Endodermal cell (in vitro differentiated cells): ENCODE results near the gene SDK2. TPM values are rescaled to one million over a fixed set of nuclear protein-coding genes. Genes with fewer than 3 reads are reported as not detected.

ENCODE experiments used
- DNase-seq: peaks from one replicate; pipeline ENCODE4 v3.0.0-alpha.2; 2017
- H3K27ac ChIP-seq: 2 replicates; pipeline ENCODE4 v1.5.1; 2013; ENCODE audit warnings: mild to moderate bottlenecking, low read depth, low read length, moderate library complexity
- H3K27me3 ChIP-seq: 2 replicates; pipeline ENCODE4 v1.6.1; 2013; ENCODE audit warnings: mild to moderate bottlenecking, low read length, moderate library complexity; ENCODE audit not compliant: insufficient read depth, control insufficient read depth, poor library complexity, severe bottlenecking
- H3K36me3 ChIP-seq: 2 replicates; pipeline ENCODE4 v1.7.0; 2013; ENCODE audit warnings: mild to moderate bottlenecking, low read length, moderate library complexity; ENCODE audit not compliant: control insufficient read depth, insufficient read depth
- H3K4me1 ChIP-seq: one replicate; pipeline ENCODE4 v1.7.0; 2013; ENCODE audit warnings: low read length; ENCODE audit not compliant: control insufficient read depth, insufficient read depth
- H3K4me3 ChIP-seq: 2 replicates; pipeline ENCODE4 v1.5.1; 2013; ENCODE audit warnings: mild to moderate bottlenecking, low read length, moderate library complexity
- H3K9ac ChIP-seq: 2 replicates; pipeline ENCODE4 v1.6.1; 2013; ENCODE audit warnings: mild to moderate bottlenecking, low read length, moderate library complexity; ENCODE audit not compliant: poor library complexity, severe bottlenecking; ENCODE audit errors: extremely low read depth
- H3K9me3 ChIP-seq: 2 replicates; pipeline ENCODE4 v1.6.1; 2013; ENCODE audit warnings: mild to moderate bottlenecking, low read length, moderate library complexity; ENCODE audit not compliant: control insufficient read depth
- H3K27ac Mint-ChIP-seq: 2 replicates; pipeline ENCODE4 v1.8.0; 2020; ENCODE audit warnings: mixed read lengths
- H3K27me3 Mint-ChIP-seq: 2 replicates; pipeline ENCODE4 v1.8.0; 2021; ENCODE audit warnings: mild to moderate bottlenecking, mixed read lengths; ENCODE audit not compliant: insufficient read depth
- H3K36me3 Mint-ChIP-seq: 2 replicates; pipeline ENCODE4 v1.8.0; 2020; ENCODE audit warnings: low read depth, mixed read lengths
- H3K4me1 Mint-ChIP-seq: 2 replicates; pipeline ENCODE4 v1.8.0; 2020; ENCODE audit warnings: mixed read lengths
- H3K4me3 Mint-ChIP-seq: 2 replicates; pipeline ENCODE4 v1.8.0; 2020; ENCODE audit warnings: mild to moderate bottlenecking, moderate library complexity, mixed read lengths
- H3K9me3 Mint-ChIP-seq: 2 replicates; pipeline ENCODE4 v1.8.0; 2020; ENCODE audit warnings: mild to moderate bottlenecking, mixed read lengths
- CTCF ChIP-seq: fragments of 200-600 bp; sonication (generic); conservative IDR thresholded peaks from 2 replicates; pipeline ENCODE4 v1.5.0; 2021; ENCODE audit warnings: antibody characterized with exemption, mild to moderate bottlenecking
- WGBS, 2 experiments: methylation state at CpG; one replicate each; pipeline versions ENCODE4 v1.1.5 to v1.1.7; 2013; ENCODE audit warnings: missing lambda C conversion rate in 2 of 2, mixed read lengths in 1 of 2; ENCODE audit not compliant: insufficient coverage in 1 of 2, insufficient read length in 1 of 2; 5-methylcytosine and 5-hydroxymethylcytosine counted together
- total RNA-seq, 2 donors: library from RNA; stranded (reverse); fragmentation: NEBNext Ultra II Directional in 1 of 2; extraction: Animal tissue kit (Norgen Biotek cat#: 25700) in 1 of 2; gene quantifications; 2 replicates in 1 of 2; 3 replicates in 1 of 2; pipeline ENCODE4 v1.2.1, GENCODE V29; 2021

The SDK2 gene
- total RNA-seq, 2 donors from 2014 or later: 5.9 to 7.0 TPM

DNA sequence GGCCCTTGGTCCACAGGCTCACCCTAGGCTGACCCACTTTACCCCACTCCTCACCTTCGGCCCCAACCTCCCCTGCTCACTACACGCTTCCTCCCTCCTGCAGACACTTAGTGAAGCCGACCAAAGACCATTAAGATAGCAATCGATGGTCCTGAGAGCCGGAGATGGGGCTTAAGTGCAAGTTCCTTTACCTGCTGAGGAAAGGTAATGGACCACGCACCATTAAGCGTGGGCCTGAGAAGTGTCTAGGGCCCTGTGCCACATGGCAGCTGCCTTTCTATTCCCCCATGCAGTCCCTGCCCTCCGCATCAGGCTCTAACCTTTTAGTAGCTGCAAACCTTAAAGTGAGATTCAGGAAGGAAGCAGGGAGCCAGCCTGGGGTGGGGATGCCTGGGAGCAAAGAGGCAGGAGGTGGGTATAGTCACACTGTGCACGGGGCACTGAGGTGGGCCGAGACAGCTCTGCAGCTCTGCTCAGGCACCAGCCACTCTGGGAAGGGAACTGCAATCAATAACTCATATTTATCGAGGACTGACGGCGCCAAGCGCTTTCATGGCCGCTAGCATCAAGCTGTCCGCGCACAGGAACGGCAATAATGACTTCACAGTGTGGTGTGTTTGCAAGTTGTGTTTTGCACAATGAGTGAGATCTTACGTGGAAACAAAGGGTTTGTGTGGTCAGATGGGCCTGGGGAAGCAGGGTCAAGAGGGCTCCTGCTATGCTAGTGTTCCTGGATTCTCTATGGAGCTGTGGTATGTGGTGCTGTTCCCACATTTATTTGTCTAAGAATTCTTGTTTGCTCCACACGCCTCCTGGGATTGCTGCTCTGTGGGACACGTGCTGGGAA lies 247.6 kb downstream of the SDK2 start:
- Histone ChIP-seq H3K9me3 (no peaks in the 10 kb centered on the region), H3K36me3 (no peaks in the 10 kb centered on the region), H3K27ac (peak overlapping the region; percentile 72), H3K9ac (no peak overlapping the region), H3K27me3 (no peaks in the 10 kb centered on the region), H3K4me3 (no peak overlapping the region), H3K4me1 (no peaks in the 10 kb centered on the region)
- no peaks in the 10 kb centered on the region for H3K36me3 Mint-ChIP-seq
- H3K4me3 Mint-ChIP-seq: no peak overlapping the region
- peak overlapping the region; percentile 32 for H3K27ac Mint-ChIP-seq
- TF ChIP-seq CTCF: no peak
- no peaks in the 10 kb centered on the region for H3K9me3 Mint-ChIP-seq
- no peaks in the 10 kb centered on the region for H3K4me1 Mint-ChIP-seq
- WGBS, 2 experiments: 85 to 86% methylated on average over 18 to 21 of the region's 21 CpGs
- H3K27me3 Mint-ChIP-seq: no peaks in the 10 kb centered on the region
- no peak for DNase-seq

- Mint-ChIP-seq H3K9me3 (no peaks in the 10 kb centered on the region), H3K27ac (peak overlapping the region; percentile 30), H3K4me3 (no peak overlapping the region), H3K4me1 (no peaks in the 10 kb centered on the region), H3K36me3 (no peaks in the 10 kb centered on the region), H3K27me3 (no peaks in the 10 kb centered on the region)
- no peaks in the 10 kb centered on the region for H3K36me3 ChIP-seq
- H3K27ac ChIP-seq: no peak overlapping the region
- H3K4me3 ChIP-seq: no peak overlapping the region
- H3K27me3 ChIP-seq: no peaks in the 10 kb centered on the region
- DNase-seq: no peak
- H3K9me3 ChIP-seq: no peaks in the 10 kb centered on the region
- H3K4me1 ChIP-seq: no peaks in the 10 kb centered on the region
- 89% methylated on average over 12 to 25 of the region's 25 CpGs for WGBS, 2 experiments
- no peak for TF ChIP-seq CTCF
- H3K9ac ChIP-seq: no peak overlapping the region
Observed at GRCh38 chr17:73394512-73395450, 249.5 kb downstream of the SDK2 start.

DNA sequence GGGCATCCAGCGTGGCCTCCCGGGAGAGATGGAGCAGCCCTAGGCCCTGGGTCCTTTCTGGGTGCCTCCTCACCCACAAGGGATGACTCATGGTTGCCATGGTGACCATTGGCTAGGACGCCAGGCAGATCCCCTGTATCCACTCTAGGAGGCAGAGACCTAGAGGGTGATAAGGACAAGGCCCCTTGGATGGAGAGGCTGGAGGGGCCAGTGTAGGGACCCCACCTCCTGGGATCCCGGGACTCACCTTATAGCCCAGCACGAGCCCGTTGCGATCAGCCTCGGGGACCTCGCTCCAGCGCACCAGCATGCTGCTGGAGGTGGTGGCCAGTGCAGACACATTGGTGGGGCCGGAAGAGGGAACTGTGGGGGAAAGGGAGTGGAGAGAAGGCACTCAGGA lies 250.3 kb downstream of the SDK2 start:
- Mint-ChIP-seq H3K27ac (peak overlapping the region; percentile 30), H3K36me3 (no peaks in the 10 kb centered on the region), H3K4me1 (no peaks in the 10 kb centered on the region), H3K27me3 (no peaks in the 10 kb centered on the region), H3K9me3 (no peaks in the 10 kb centered on the region), H3K4me3 (no peak overlapping the region)
- H3K9ac ChIP-seq: no peak overlapping the region
- peak; percentile 78 for DNase-seq
- H3K4me1 ChIP-seq: no peaks in the 10 kb centered on the region
- 90% methylated on average over 11 of the region's 11 CpGs; no CpG with 5 or more reads in 1 of the 2 experiments for WGBS, 2 experiments
- no peak overlapping the region for H3K4me3 ChIP-seq
- H3K27ac ChIP-seq: no peak overlapping the region
- TF ChIP-seq CTCF: no peak
- H3K27me3 ChIP-seq: no peaks in the 10 kb centered on the region
- H3K36me3 ChIP-seq: no peaks in the 10 kb centered on the region
- no peaks in the 10 kb centered on the region for H3K9me3 ChIP-seq
